ENCODE results near the gene PDGFA.

DNA sequence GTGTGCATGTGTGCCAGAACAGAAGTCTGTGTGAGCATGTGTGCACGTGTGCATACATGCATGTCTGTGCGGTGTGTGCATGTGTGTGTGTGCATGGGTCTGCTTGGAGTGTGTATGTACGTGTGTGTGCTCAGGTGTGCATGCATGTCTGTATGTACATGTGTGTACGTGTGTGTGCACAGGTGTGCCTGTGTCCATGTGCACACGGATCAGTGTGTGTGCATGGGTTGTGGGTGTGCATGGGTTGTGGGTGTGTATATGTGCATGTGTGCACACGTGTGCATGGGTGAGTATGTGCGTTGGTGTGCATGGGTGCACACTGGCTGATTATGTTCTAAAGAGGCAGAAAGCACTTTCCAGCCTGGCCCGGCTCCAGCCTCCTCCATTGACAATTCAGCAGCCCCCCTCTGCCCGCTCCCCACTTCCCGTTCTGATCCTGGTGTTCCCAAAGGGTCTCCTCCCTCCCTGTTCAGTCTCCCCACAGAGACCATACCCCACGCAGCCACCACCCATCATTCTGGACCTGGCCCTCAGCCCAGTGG lies 44.1 kb upstream of the PDGFA start:
- no peak for TF ChIP-seq POLR2A (IDR thresholded peaks at IDR 0.05)
- TF ChIP-seq, protein P1, sequence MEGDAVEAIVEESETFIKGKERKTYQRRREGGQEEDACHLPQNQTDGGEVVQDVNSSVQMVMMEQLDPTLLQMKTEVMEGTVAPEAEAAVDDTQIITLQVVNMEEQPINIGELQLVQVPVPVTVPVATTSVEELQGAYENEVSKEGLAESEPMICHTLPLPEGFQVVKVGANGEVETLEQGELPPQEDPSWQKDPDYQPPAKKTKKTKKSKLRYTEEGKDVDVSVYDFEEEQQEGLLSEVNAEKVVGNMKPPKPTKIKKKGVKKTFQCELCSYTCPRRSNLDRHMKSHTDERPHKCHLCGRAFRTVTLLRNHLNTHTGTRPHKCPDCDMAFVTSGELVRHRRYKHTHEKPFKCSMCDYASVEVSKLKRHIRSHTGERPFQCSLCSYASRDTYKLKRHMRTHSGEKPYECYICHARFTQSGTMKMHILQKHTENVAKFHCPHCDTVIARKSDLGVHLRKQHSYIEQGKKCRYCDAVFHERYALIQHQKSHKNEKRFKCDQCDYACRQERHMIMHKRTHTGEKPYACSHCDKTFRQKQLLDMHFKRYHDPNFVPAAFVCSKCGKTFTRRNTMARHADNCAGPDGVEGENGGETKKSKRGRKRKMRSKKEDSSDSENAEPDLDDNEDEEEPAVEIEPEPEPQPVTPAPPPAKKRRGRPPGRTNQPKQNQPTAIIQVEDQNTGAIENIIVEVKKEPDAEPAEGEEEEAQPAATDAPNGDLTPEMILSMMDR (IDR thresholded peaks at IDR 0.05): no peak

Measured in esophagus squamous epithelium (tissue), 4 donors.